NCI-H2029 (cell line): Measurements from ENCODE around the gene CALHM3.

ENCODE experiments used
- DNase-seq: peaks from one replicate; lab custom pipeline; 2025; lab: John Stamatoyannopoulos, UW

CALHM3 gene

GRCh38 chr10:103450201-103450695, 28.8 kb downstream of the CALHM3 start:
- no peak for DNase-seq

- no peak for DNase-seq
Measured at GRCh38 chr10:103449208-103450144, 29.6 kb downstream of the CALHM3 start.

GRCh38 chr10:103448746-103449145, 30.3 kb downstream of the CALHM3 start:
- DNase-seq, result no peak

- no peak for DNase-seq
Measured at GRCh38 chr10:103447187-103447586, 31.9 kb downstream of the CALHM3 start.

GRCh38 chr10:103445767-103446567, 33.1 kb downstream of the CALHM3 start:
- no peak for DNase-seq

- no peak for DNase-seq
Measured at GRCh38 chr10:103445366-103445765, 33.7 kb downstream of the CALHM3 start.

GRCh38 chr10:103444478-103444877, 34.6 kb downstream of the CALHM3 start:
- DNase-seq, result no peak

GRCh38 chr10:103443475-103444185, 35.4 kb downstream of the CALHM3 start:
- no peak for DNase-seq

- DNase-seq, result no peak
Measured at GRCh38 chr10:103442031-103442461, 37.0 kb downstream of the CALHM3 start.

- DNase-seq, result no peak
Measured at GRCh38 chr10:103441611-103442010, 37.4 kb downstream of the CALHM3 start.

GRCh38 chr10:103441206-103441605, 37.8 kb downstream of the CALHM3 start:
- no peak for DNase-seq

GRCh38 chr10:103440416-103440815, 38.6 kb downstream of the CALHM3 start:
- no peak for DNase-seq

GRCh38 chr10:103439776-103440175, 39.3 kb downstream of the CALHM3 start:
- no peak for DNase-seq

- no peak for DNase-seq
Measured at GRCh38 chr10:103433858-103434257, 45.2 kb downstream of the CALHM3 start.

GRCh38 chr10:103431902-103432301, 47.1 kb downstream of the CALHM3 start:
- no peak for DNase-seq

GRCh38 chr10:103429647-103430046, 49.4 kb downstream of the CALHM3 start:
- DNase-seq, result no peak

- no peak for DNase-seq
Measured at GRCh38 chr10:103428989-103429643, 49.9 kb downstream of the CALHM3 start.

- no peak for DNase-seq
Measured at GRCh38 chr10:103427866-103428265, 51.2 kb downstream of the CALHM3 start.

GRCh38 chr10:103423748-103424147, 55.3 kb downstream of the CALHM3 start:
- no peak for DNase-seq
